Iris pigment epithelial cell (primary cell): ENCODE data around the gene SOX14.

Source experiments
- DNase-seq: peaks from one replicate; pipeline ENCODE4 v3.0.0-alpha.2; 2011; ENCODE audit warnings: low read depth

SOX14 gene

DNA sequence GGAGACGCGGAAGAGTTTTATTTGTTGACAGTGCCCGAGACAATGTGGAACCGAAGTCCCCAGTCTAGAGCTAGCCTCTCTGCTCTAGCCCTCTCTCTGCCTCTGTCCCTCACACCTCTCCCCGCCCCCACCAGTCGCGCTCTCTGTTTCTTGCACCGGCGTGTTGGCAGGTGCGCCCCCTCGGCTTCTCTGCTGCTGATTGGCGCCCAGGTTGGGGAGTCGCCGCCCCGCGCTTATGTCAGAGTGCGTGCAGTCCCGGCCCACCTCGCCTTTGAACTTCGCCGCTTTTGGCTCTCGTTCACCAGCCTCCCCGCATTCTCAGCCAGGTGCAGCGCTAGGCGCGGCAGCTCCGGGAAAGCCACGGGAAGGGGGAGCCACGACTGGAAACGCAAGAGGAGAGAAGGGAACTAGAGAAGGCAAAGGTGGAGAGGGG, at the start of gene SOX14:
Gene SOX14, plus strand, starts transcription at position 315 of the 433 bp plus-strand sequence. CDS start 470 bp downstream, outside the sequence.
- no peak for DNase-seq

DNA sequence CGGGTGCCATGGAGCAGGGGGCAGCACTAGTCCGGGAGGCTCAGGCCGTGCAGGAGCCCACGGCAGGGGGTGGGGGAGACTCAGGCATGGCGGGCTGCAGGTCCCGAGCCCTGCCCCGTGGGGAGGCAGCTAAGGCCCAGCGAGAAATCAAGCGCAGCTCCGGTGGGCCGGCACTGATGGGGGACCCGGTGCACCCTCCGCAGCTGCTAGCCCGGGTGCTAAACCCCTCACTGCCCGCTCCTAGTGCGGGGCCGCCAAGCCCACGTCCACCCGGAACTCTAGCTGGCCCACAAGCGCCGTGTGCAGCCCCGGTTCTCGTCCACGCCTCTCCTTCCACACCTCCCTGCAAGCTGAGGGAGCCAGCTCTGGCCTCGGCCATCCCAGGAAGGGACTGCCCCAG, 49.6 kb upstream of the SOX14 start:
- DNase-seq, result no peak

- DNase-seq, result no peak
Observed at GRCh38 chr3:137724240-137724639, 39.9 kb upstream of the SOX14 start.

DNA sequence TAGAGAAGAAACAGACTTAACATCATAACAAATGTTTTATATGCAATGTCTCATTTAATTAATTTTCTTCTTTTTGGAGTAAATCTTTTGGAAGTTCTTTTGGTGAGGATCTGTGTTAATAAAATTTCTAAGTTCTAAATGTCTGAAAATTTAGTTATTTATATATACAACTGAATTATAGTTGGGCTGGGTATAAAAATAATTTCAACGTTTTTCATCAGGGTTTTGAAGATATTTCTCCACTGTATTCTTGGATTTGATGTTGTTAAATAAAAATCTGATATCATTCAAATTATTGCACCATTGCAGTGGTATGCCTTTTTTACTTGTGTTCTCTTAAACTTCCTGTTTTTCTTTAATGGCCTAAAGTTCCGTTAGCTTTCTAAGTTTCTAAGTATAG, 26.9 kb upstream of the SOX14 start:
- DNase-seq, result no peak

DNA sequence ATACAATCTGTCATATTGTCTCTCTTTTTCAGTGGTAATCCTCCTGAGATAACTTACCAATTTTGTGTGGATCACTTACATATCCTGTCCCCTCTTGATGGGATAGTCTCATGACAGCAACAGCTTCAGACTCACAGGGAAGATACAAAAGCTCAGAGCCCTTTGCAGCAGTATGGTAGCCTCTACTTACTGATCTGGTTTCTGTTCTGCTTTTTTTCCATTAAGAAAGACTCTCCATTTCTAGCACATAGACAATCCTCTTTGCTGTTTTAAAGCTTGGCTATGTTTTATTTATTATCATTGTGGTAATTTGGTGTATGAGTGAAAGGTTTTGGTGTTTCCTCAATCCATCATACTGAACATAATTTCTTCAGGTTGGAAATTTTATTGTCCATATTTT, 25.4 kb upstream of the SOX14 start:
- no peak for DNase-seq

GRCh38 chr3:137743608-137744007, 20.5 kb upstream of the SOX14 start:
- DNase-seq, result no peak

- DNase-seq, result no peak
Observed at GRCh38 chr3:137746808-137747207, 17.3 kb upstream of the SOX14 start.

GRCh38 chr3:137759505-137759904, 4.6 kb upstream of the SOX14 start:
- DNase-seq, result no peak

- DNase-seq, result no peak
Observed at GRCh38 chr3:137760341-137761098, 3.6 kb upstream of the SOX14 start.

DNA sequence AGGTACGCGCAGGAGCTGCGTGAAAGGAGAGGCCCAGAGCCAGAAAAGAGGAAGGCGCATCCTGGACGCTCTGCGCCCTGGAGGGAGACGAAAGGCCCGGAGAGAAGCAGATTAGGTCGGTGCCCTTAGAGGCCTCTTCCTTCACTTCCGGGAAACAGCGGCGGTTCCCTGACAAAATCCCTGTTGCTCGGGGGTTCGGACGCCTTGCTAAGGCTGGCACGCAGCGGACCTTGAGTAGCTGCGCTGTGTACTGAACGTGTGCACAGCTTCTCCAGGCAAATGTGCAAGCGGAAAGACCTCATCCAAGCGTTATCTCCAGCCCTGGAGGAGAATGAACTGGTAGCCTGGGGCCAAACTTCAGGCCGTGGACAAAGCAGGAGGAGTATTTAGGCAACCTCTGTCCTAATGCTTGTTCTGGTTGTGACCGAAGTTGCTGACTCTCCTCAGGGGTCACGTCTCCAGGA, 3.0 kb upstream of the SOX14 start:
- no peak for DNase-seq

GRCh38 chr3:137761563-137762503, 2.3 kb upstream of the SOX14 start:
- DNase-seq, result no peak

GRCh38 chr3:137762674-137763593, 1.2 kb upstream of the SOX14 start:
- DNase-seq, result no peak

- no peak for DNase-seq
Observed at GRCh38 chr3:137763594-137763938, 549 bp upstream of the SOX14 start.

- no peak for DNase-seq
Observed at GRCh38 chr3:137764563-137765309, 621 bp downstream of the SOX14 start.

- no peak for DNase-seq
Observed at GRCh38 chr3:137765310-137766033, 1.4 kb downstream of the SOX14 start.

GRCh38 chr3:137766041-137766875, 2.1 kb downstream of the SOX14 start:
- DNase-seq, result no peak

GRCh38 chr3:137766876-137767537, 2.9 kb downstream of the SOX14 start:
- DNase-seq, result no peak

GRCh38 chr3:137767538-137768360, 3.6 kb downstream of the SOX14 start:
- DNase-seq, result no peak
